ENCODE data around the gene RACK1. TPM values are rescaled to one million over a fixed set of nuclear protein-coding genes. Genes with fewer than 3 reads are reported as not detected.
"Not testable (repeated sequence)": the region's sequence is repeated elsewhere in the genome, so short reads cannot be mapped to it uniquely, and the experiment has no call there.

Gene RACK1
- total and polyA plus RNA-seq, 2 donors = 2,408 to 2,993 TPM

- not testable (repeated sequence) for H3K4me3 ChIP-seq (ENCODE audit: low read depth, low read length); H3K27ac ChIP-seq (ENCODE audit: low read depth); H3K4me1 ChIP-seq (ENCODE audit: insufficient read depth); DNase-seq (ENCODE audit: extremely low spot score); H3K36me3 ChIP-seq (ENCODE audit: insufficient read depth)
- WGBS = 48% methylated on average over 8 of the region's 8 CpGs
Measured at GRCh38 chr5:181267291-181267904, 23.7 kb upstream of the RACK1 start.

DNA sequence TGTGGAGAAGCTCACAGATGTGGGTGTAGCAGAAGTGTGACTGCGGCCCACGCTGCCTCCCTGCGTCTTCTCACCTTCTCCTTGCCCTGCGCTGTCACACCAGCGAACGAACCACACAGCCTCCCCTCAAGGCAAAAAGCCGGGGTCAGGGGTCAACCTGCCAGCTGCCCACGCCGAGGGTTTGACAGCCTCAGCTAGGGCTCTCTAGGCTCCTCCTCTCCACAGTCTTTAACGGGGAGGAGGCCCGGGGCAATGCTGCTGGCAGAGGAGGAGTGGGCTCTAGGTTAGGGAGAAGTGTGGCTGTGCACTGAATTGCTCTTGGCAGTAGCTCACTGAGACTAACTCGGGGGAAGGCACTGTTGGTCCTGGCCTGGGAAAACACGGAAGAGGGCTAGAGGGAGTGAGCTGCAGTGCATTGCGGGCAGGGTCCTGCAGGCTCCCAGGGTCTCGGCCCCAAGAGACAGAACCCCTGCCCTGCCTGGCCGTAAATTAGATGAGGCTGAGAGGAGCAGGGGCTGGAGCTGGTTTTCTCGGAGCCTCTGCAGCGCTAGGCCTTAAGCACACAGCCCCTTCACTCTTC is 21.5 kb upstream of the RACK1 start:
- 63% methylated on average over 18 of the region's 18 CpGs for WGBS
- Histone ChIP-seq H3K27ac (ENCODE audit: low read depth) (no peak overlapping the region), H3K4me3 (ENCODE audit: low read depth, low read length) (no peak overlapping the region), H3K36me3 (ENCODE audit: insufficient read depth) (no peaks in the 10 kb centered on the region), H3K4me1 (ENCODE audit: insufficient read depth) (no peaks in the 10 kb centered on the region)
- DNase-seq (ENCODE audit: extremely low spot score) = no peak

GRCh38 chr5:181263633-181264032 is 19.9 kb upstream of the RACK1 start:
- Histone ChIP-seq H3K4me3 (ENCODE audit: low read depth, low read length) (no peak overlapping the region), H3K4me1 (ENCODE audit: insufficient read depth) (no peaks in the 10 kb centered on the region), H3K36me3 (ENCODE audit: insufficient read depth) (no peaks in the 10 kb centered on the region), H3K27ac (ENCODE audit: low read depth) (no peak overlapping the region)
- no peak for DNase-seq (ENCODE audit: extremely low spot score)
- 64% methylated on average over 5 of the region's 5 CpGs for WGBS

GRCh38 chr5:181261320-181262049 is 17.8 kb upstream of the RACK1 start:
- peak overlapping the region; percentile 98 for H3K27ac ChIP-seq (ENCODE audit: low read depth)
- H3K36me3 ChIP-seq (ENCODE audit: insufficient read depth) = no peaks in the 10 kb centered on the region
- peaks cover 2% of the 10 kb centered on the region for H3K4me1 ChIP-seq (ENCODE audit: insufficient read depth)
- H3K4me3 ChIP-seq (ENCODE audit: low read depth, low read length) = peak overlapping the region; percentile 62
- under 1% methylated on average over 59 of the region's 59 CpGs for WGBS
- no peak for DNase-seq (ENCODE audit: extremely low spot score)

DNA sequence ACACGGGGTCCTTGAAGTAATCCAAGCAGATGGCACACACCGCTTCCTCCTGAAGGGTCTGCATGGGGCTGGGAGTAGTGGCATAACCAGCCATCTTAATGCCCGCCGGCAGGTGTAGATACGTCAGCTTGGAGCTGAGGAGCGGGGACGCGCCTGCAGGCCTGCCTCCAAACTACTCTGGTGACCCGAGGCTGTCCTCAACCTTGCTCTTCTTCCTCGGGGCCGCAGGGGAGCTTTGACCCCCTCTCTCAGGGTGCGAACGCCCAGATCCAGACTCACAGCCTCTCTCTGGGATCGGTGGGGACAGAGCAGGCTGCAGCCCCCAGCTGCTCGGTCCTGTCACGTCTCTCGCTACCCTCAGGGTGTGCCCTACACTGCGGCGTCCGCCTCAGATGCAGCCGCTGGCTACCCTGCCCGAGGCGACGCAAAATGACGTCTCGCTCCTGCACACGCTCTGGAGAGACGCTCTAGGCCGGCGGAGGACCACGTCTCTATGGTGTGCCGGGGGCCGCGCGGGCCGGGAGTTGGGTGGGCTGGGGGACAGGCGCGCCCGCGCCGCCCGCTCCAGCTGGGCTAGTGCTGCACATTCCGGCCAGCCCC is 17.1 kb upstream of the RACK1 start, which contains the start of gene TRIM52:
TRIM52 (minus strand) TSS at position 424 of the 600 bp plus-strand sequence; CDS start at position 94, 330 bp downstream.
- Histone ChIP-seq H3K36me3 (ENCODE audit: insufficient read depth) (no peaks in the 10 kb centered on the region), H3K27ac (ENCODE audit: low read depth) (peak within 1 kb of the TSS; percentile 98), H3K4me1 (ENCODE audit: insufficient read depth) (peaks cover 2% of the 10 kb centered on the region), H3K4me3 (ENCODE audit: low read depth, low read length) (peak within 1 kb of the TSS; percentile 62)
- peak; percentile 74 for DNase-seq (ENCODE audit: extremely low spot score)
- under 1% methylated on average over 43 of the region's 43 CpGs for WGBS

DNA sequence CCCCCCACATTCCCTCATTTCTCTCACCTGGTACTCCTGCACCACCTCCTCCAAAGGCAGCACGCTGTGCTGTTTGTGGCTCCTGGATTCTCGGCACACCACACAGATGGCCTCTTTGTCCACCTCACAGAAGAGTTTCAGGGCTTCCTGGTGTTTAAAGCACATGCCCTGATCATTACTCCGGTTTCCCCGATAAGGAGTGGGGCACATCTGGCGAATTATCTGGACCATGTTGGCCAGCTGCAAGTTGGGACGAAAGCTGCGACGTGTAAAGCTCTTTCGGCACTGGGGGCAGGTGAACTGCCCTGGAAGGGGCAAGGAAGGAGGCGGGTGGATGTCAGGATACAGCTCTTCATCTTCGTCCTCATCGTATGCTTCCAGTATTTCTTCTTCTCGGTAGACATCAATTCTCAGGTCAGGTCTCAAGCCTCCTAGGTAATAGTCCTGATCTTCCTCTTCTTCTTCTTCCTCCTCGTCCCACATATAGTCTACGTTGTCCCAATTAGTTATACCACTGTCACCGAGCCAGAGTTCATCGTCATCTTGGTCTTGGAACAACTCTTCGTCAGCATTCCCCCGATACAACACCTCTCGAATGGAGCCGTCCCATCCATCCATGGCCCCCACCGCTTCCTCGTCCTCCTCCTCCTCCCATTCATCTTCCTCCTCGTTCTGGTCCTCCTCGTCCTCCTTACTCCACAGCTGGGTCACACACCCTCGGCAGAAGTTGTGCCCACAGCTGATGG is 16.4 kb upstream of the RACK1 start:
- H3K27ac ChIP-seq (ENCODE audit: low read depth) = peak overlapping the region; percentile 84
- peaks cover 2% of the 10 kb centered on the region for H3K4me1 ChIP-seq (ENCODE audit: insufficient read depth)
- no peak for DNase-seq (ENCODE audit: extremely low spot score)
- H3K4me3 ChIP-seq (ENCODE audit: low read depth, low read length) = peak overlapping the region; percentile 62
- WGBS = 2% methylated on average over 26 of the region's 26 CpGs
- H3K36me3 ChIP-seq (ENCODE audit: insufficient read depth) = no peaks in the 10 kb centered on the region

DNA sequence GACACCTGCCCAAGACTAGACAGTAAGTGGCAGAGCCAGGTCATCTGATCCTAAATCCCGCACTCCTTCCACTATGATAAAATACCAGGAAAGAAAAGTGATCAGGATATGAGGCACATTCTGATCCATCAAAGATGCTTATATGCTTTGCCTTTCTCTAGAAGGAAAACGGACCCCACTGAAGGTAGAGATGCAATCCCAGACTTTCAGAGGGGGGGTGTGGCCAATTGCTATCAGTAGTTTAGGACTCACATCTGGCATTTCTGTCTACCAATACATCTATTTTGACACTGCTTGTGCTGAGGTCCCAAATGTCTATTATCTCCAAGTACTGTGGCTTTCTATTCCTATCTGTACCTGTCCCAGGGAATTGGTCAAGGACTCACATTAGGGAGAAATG is 15.6 kb upstream of the RACK1 start:
- H3K4me1 ChIP-seq (ENCODE audit: insufficient read depth) = peaks cover 2% of the 10 kb centered on the region
- no peak overlapping the region for H3K27ac ChIP-seq (ENCODE audit: low read depth)
- no peaks in the 10 kb centered on the region for H3K36me3 ChIP-seq (ENCODE audit: insufficient read depth)
- peak overlapping the region; percentile 62 for H3K4me3 ChIP-seq (ENCODE audit: low read depth, low read length)
- 34% methylated on average over 2 of the region's 2 CpGs for WGBS
- no peak for DNase-seq (ENCODE audit: extremely low spot score)

DNA sequence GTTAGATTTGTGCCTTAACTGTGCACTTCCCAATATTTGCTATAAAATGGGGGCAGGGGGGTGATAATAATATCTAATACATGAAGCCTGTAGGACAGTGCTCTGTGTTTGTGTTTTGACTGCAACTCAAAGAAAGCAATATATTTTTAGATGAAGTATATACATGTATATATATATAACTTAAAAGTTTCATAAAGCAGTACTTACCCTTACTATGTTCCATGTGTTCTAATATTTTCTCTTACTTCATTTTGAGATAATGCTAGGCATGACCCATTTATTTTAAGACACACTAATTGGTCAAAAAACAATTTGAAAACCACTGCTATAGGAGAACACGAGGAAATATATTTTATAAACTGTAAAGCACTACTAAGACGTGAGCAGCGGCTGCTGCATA is 14.9 kb upstream of the RACK1 start:
- Histone ChIP-seq H3K27ac (ENCODE audit: low read depth) (no peak overlapping the region), H3K36me3 (ENCODE audit: insufficient read depth) (no peaks in the 10 kb centered on the region), H3K4me3 (ENCODE audit: low read depth, low read length) (no peak overlapping the region), H3K4me1 (ENCODE audit: insufficient read depth) (peaks cover 2% of the 10 kb centered on the region)
- WGBS = 54% methylated on average over 3 of the region's 3 CpGs
- no peak for DNase-seq (ENCODE audit: extremely low spot score)

- Histone ChIP-seq H3K36me3 (ENCODE audit: insufficient read depth) (no peaks in the 10 kb centered on the region), H3K4me3 (ENCODE audit: low read depth, low read length) (no peak overlapping the region), H3K4me1 (ENCODE audit: insufficient read depth) (peaks cover 2% of the 10 kb centered on the region), H3K27ac (ENCODE audit: low read depth) (no peak overlapping the region)
- DNase-seq (ENCODE audit: extremely low spot score) = no peak
- WGBS = 78% methylated on average over 7 of the region's 7 CpGs
Measured at GRCh38 chr5:181255836-181256578, 12.3 kb upstream of the RACK1 start.

GRCh38 chr5:181255276-181255675 is 11.6 kb upstream of the RACK1 start:
- no peak overlapping the region for H3K4me3 ChIP-seq (ENCODE audit: low read depth, low read length)
- no peak for DNase-seq (ENCODE audit: extremely low spot score)
- peaks cover 2% of the 10 kb centered on the region for H3K4me1 ChIP-seq (ENCODE audit: insufficient read depth)
- WGBS = 55% methylated on average over 1 of the region's 1 CpG
- no peaks in the 10 kb centered on the region for H3K36me3 ChIP-seq (ENCODE audit: insufficient read depth)
- H3K27ac ChIP-seq (ENCODE audit: low read depth) = no peak overlapping the region

- no peak overlapping the region for H3K27ac ChIP-seq (ENCODE audit: low read depth)
- 76% methylated on average over 4 of the region's 4 CpGs for WGBS
- H3K4me3 ChIP-seq (ENCODE audit: low read depth, low read length) = no peak overlapping the region
- no peak for DNase-seq (ENCODE audit: extremely low spot score)
- H3K36me3 ChIP-seq (ENCODE audit: insufficient read depth) = no peaks in the 10 kb centered on the region
- H3K4me1 ChIP-seq (ENCODE audit: insufficient read depth) = peaks cover 2% of the 10 kb centered on the region
Measured at GRCh38 chr5:181248277-181248676, 4.6 kb upstream of the RACK1 start.

GRCh38 chr5:181246276-181247049 is 2.8 kb upstream of the RACK1 start:
- Histone ChIP-seq H3K4me3 (ENCODE audit: low read depth, low read length) (peak overlapping the region; percentile 78), H3K36me3 (ENCODE audit: insufficient read depth) (peaks cover 5% of the 10 kb centered on the region), H3K4me1 (ENCODE audit: insufficient read depth) (peaks cover 2% of the 10 kb centered on the region), H3K27ac (ENCODE audit: low read depth) (peak overlapping the region; percentile 90)
- DNase-seq (ENCODE audit: extremely low spot score) = peak; percentile 76
- under 1% methylated on average over 55 of the region's 55 CpGs for WGBS
